Bronchial epithelial cell (primary cell): ENCODE results near the gene RBSN. TPM values are rescaled to one million over a fixed set of nuclear protein-coding genes. Genes with fewer than 3 reads are reported as not detected.

Source experiments
- total RNA-seq: library from RNA; depleted of rRNA; stranded (reverse); fragments of >200 nt; gene quantifications from 2 replicates; pipeline ENCODE4 v1.2.1, GENCODE V29; 2014

Gene RBSN
- total RNA-seq, 1 donor from 2014 or later, result 32.9 TPM

Other genes starting within 250 kb of the RBSN start
- 15.0 and 16.1 TPM in 2 replicates for gene NR2C2, start 151.6 kb downstream of the RBSN start, total RNA-seq
- gene MRPS25, start 33.8 kb downstream of the RBSN start, total RNA-seq, result 11.1 and 19.3 TPM in 2 replicates
- gene CAPN7, start 107.1 kb upstream of the RBSN start, total RNA-seq, result 34.2 and 35.8 TPM in 2 replicates
- gene SH3BP5, start 233.4 kb upstream of the RBSN start, total RNA-seq, result 3.6 and 6.3 TPM in 2 replicates